Fibroblast of skin of right biceps (primary cell): ENCODE results near the gene CD300LF.

ENCODE experiments used
- DNase-seq: peaks from one replicate; pipeline ENCODE4 v3.0.0-alpha.2; 2013

The CD300LF gene

GRCh38 chr17:74729368-74729767, 16.6 kb upstream of the CD300LF start:
- DNase-seq, result no peak

- no peak for DNase-seq
These were observed 16.0 kb upstream of the CD300LF start for GRCh38 chr17:74728702-74729075.

GRCh38 chr17:74728033-74728701, 15.4 kb upstream of the CD300LF start:
- no peak for DNase-seq

GRCh38 chr17:74725111-74725510, 12.4 kb upstream of the CD300LF start:
- DNase-seq, result no peak

GRCh38 chr17:74723891-74724290, 11.2 kb upstream of the CD300LF start:
- no peak for DNase-seq

GRCh38 chr17:74722782-74723181, 10.1 kb upstream of the CD300LF start:
- no peak for DNase-seq

GRCh38 chr17:74720506-74720905, 7.8 kb upstream of the CD300LF start:
- no peak for DNase-seq

GRCh38 chr17:74715144-74715543, 2.4 kb upstream of the CD300LF start:
- DNase-seq, result no peak

- no peak for DNase-seq
These were observed 540 bp upstream of the CD300LF start for GRCh38 chr17:74713171-74713755.

GRCh38 chr17:74712301-74712700, 422 bp downstream of the CD300LF start:
- no peak for DNase-seq

GRCh38 chr17:74711058-74711824, 1.5 kb downstream of the CD300LF start:
- no peak for DNase-seq

GRCh38 chr17:74704544-74704943, 8.2 kb downstream of the CD300LF start:
- no peak for DNase-seq

GRCh38 chr17:74703311-74703710, 9.4 kb downstream of the CD300LF start:
- DNase-seq, result no peak

- DNase-seq, result no peak
These were observed 10.4 kb downstream of the CD300LF start for GRCh38 chr17:74702116-74702871.

- DNase-seq, result no peak
These were observed 13.5 kb downstream of the CD300LF start for GRCh38 chr17:74699236-74699635.

- no peak for DNase-seq
These were observed 14.7 kb downstream of the CD300LF start for GRCh38 chr17:74698069-74698468.

GRCh38 chr17:74697515-74697914, 15.2 kb downstream of the CD300LF start:
- no peak for DNase-seq

- no peak for DNase-seq
These were observed 17.1 kb downstream of the CD300LF start for GRCh38 chr17:74695629-74696028.

- DNase-seq, result no peak
These were observed 18.6 kb downstream of the CD300LF start for GRCh38 chr17:74694081-74694480.

- DNase-seq, result no peak
These were observed 21.6 kb downstream of the CD300LF start for GRCh38 chr17:74691151-74691550.

GRCh38 chr17:74690409-74690825, 22.3 kb downstream of the CD300LF start:
- no peak for DNase-seq

GRCh38 chr17:74687886-74688285, 24.8 kb downstream of the CD300LF start:
- DNase-seq, result no peak

- no peak for DNase-seq
These were observed 26.0 kb downstream of the CD300LF start for GRCh38 chr17:74686761-74687160.
